ENCODE data around the gene GATB.

Gene GATB

DNA sequence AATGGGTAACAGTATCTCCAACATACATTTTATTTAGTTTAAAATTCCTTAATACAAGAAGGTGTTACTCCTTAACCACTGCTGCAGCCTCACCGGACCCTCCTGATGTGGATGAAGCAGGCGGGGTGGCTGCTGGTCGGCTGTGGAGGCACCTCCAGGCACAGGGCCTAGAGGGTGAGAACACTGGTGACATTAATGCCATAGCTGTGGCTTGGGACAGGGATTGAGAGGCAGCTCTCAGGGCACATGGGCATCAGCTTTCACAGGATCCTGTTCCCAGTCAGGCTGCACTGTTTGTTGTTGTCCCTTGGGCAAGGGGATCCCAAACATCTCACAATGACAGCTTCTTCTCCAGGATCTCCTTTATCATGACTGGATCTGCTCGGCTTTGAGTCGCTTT lies 90.0 kb downstream of the GATB start:
- Histone ChIP-seq H4K20me1 (ENCODE audit: insufficient read depth, low read length) (no peaks in the 10 kb centered on the region), H3K9ac (ENCODE audit: low read length) (no peak overlapping the region), H3K27me3 (ENCODE audit: low read depth, low read length) (no peaks in the 10 kb centered on the region), H3K9me3 (ENCODE audit: insufficient read depth, low read length) (no peaks in the 10 kb centered on the region), H3K4me1 (ENCODE audit: low read length) (no peaks in the 10 kb centered on the region), H3K79me2 (ENCODE audit: low read length) (no peaks in the 10 kb centered on the region), H2AFZ (ENCODE audit: low read depth, low read length) (no peak overlapping the region), H3K4me3 (ENCODE audit: low read length) (no peak overlapping the region), H3K4me2 (ENCODE audit: low read length) (no peak overlapping the region), H3K36me3 (replicated peaks; ENCODE audit: low read depth, low read length) (no peaks in the 10 kb centered on the region), H3K27ac (ENCODE audit: low read length) (no peak overlapping the region)
- no peak for TF ChIP-seq EZH2phosphoT487 (IDR thresholded peaks at IDR 0.05; ENCODE audit: low read depth)
- no peak for TF ChIP-seq CTCF (IDR thresholded peaks at IDR 0.05; ENCODE audit: low read depth, low read length)

GRCh38 chr4:151669990-151670389 lies 90.8 kb downstream of the GATB start:
- H3K4me3 ChIP-seq (ENCODE audit: low read length) = no peak overlapping the region
- no peaks in the 10 kb centered on the region for H3K36me3 ChIP-seq (replicated peaks; ENCODE audit: low read depth, low read length)
- H3K9me3 ChIP-seq (ENCODE audit: insufficient read depth, low read length) = no peaks in the 10 kb centered on the region
- H3K4me2 ChIP-seq (ENCODE audit: low read length) = no peak overlapping the region
- no peak overlapping the region for H3K9ac ChIP-seq (ENCODE audit: low read length)
- TF ChIP-seq CTCF (IDR thresholded peaks at IDR 0.05; ENCODE audit: low read depth, low read length) = no peak
- no peak for TF ChIP-seq EZH2phosphoT487 (IDR thresholded peaks at IDR 0.05; ENCODE audit: low read depth)
- no peak overlapping the region for H2AFZ ChIP-seq (ENCODE audit: low read depth, low read length)
- no peaks in the 10 kb centered on the region for H4K20me1 ChIP-seq (ENCODE audit: insufficient read depth, low read length)
- H3K79me2 ChIP-seq (ENCODE audit: low read length) = no peaks in the 10 kb centered on the region
- no peaks in the 10 kb centered on the region for H3K4me1 ChIP-seq (ENCODE audit: low read length)
- H3K27me3 ChIP-seq (ENCODE audit: low read depth, low read length) = no peaks in the 10 kb centered on the region
- no peak overlapping the region for H3K27ac ChIP-seq (ENCODE audit: low read length)

GRCh38 chr4:151668689-151669402 lies 92.0 kb downstream of the GATB start:
- Histone ChIP-seq H2AFZ (ENCODE audit: low read depth, low read length) (no peak overlapping the region), H3K4me3 (ENCODE audit: low read length) (no peak overlapping the region), H3K79me2 (ENCODE audit: low read length) (no peaks in the 10 kb centered on the region), H3K9me3 (ENCODE audit: insufficient read depth, low read length) (no peaks in the 10 kb centered on the region), H3K4me2 (ENCODE audit: low read length) (no peak overlapping the region), H4K20me1 (ENCODE audit: insufficient read depth, low read length) (no peaks in the 10 kb centered on the region), H3K36me3 (replicated peaks; ENCODE audit: low read depth, low read length) (no peaks in the 10 kb centered on the region), H3K27me3 (ENCODE audit: low read depth, low read length) (no peaks in the 10 kb centered on the region), H3K4me1 (ENCODE audit: low read length) (no peaks in the 10 kb centered on the region), H3K9ac (ENCODE audit: low read length) (no peak overlapping the region), H3K27ac (ENCODE audit: low read length) (no peak overlapping the region)
- no peak for TF ChIP-seq EZH2phosphoT487 (IDR thresholded peaks at IDR 0.05; ENCODE audit: low read depth)
- TF ChIP-seq CTCF (IDR thresholded peaks at IDR 0.05; ENCODE audit: low read depth, low read length) = no peak

GRCh38 chr4:151667666-151668065 lies 93.1 kb downstream of the GATB start:
- H3K4me2 ChIP-seq (ENCODE audit: low read length) = no peak overlapping the region
- H3K27me3 ChIP-seq (ENCODE audit: low read depth, low read length) = no peaks in the 10 kb centered on the region
- H3K27ac ChIP-seq (ENCODE audit: low read length) = no peak overlapping the region
- H2AFZ ChIP-seq (ENCODE audit: low read depth, low read length) = no peak overlapping the region
- no peak overlapping the region for H3K9ac ChIP-seq (ENCODE audit: low read length)
- H3K4me3 ChIP-seq (ENCODE audit: low read length) = no peak overlapping the region
- TF ChIP-seq CTCF (IDR thresholded peaks at IDR 0.05; ENCODE audit: low read depth, low read length) = no peak
- no peak for TF ChIP-seq EZH2phosphoT487 (IDR thresholded peaks at IDR 0.05; ENCODE audit: low read depth)
- no peaks in the 10 kb centered on the region for H4K20me1 ChIP-seq (ENCODE audit: insufficient read depth, low read length)
- H3K9me3 ChIP-seq (ENCODE audit: insufficient read depth, low read length) = no peaks in the 10 kb centered on the region
- H3K79me2 ChIP-seq (ENCODE audit: low read length) = no peaks in the 10 kb centered on the region
- no peaks in the 10 kb centered on the region for H3K36me3 ChIP-seq (replicated peaks; ENCODE audit: low read depth, low read length)
- no peaks in the 10 kb centered on the region for H3K4me1 ChIP-seq (ENCODE audit: low read length)
